Cardiac septum (tissue), 1 donor: Measurements from ENCODE around the gene AREL1. TPM values are rescaled to one million over a fixed set of nuclear protein-coding genes. Genes with fewer than 3 reads are reported as not detected.

Experiments
- DNase-seq: peaks from one replicate; pipeline ENCODE4 v3.0.0-alpha.2; 2020; ENCODE audit warnings: low spot score
- intact Hi-C: fragments of 100-400 bp; cut with DNase I; formaldehyde crosslinking; loops from one replicate; pipeline ENCODE4 v1.14.0; 2022
- total RNA-seq: library from RNA; stranded (reverse); fragmentation: NEBNext Ultra II Directional; extraction: Animal tissue kit (Norgen Biotek cat#: 25700); gene quantifications from one replicate; pipeline ENCODE4 v1.2.1, GENCODE V29; 2021
- donor health status: DM: no; HTN: no; CAD: no.

Gene AREL1
- total RNA-seq, 1 donor from 2014 or later = 21.2 TPM

- intact Hi-C loops = no loop called here
These were observed 10.6 kb downstream of the AREL1 start for GRCh38 chr14:74702293-74702692.

GRCh38 chr14:74698465-74698864, 14.4 kb downstream of the AREL1 start:
- DNase-seq = no peak
- intact Hi-C loops = no loop called here

More at GRCh38 chr14:74702293-74702692, 10.6 kb downstream of the AREL1 start:
- DNase-seq = no peak

- DNase-seq = no peak
These were observed 14.9 kb downstream of the AREL1 start for GRCh38 chr14:74697976-74698375.

DNA sequence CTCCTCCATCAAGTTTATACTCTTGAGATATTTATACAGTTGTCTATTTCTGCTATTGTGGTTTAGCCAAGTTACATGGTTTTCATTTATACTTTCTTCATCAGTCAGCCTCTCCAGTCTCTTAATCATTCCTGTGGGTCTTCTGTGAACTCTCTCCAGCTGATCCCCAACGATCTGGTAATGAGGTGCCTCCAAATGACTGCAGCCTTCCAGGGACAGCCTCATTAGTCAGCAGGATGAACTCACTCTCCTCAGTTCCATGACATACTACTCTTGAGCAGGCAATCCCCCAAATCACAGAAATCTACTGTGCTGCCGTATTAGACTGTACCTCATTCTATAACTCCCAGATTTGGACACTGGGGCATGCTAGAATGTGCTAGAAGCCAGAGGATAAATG, 15.3 kb downstream of the AREL1 start:
- DNase-seq = no peak
- intact Hi-C loops = no loop called here

More at GRCh38 chr14:74697976-74698375, 14.9 kb downstream of the AREL1 start:
- intact Hi-C loops = no loop called here

DNA sequence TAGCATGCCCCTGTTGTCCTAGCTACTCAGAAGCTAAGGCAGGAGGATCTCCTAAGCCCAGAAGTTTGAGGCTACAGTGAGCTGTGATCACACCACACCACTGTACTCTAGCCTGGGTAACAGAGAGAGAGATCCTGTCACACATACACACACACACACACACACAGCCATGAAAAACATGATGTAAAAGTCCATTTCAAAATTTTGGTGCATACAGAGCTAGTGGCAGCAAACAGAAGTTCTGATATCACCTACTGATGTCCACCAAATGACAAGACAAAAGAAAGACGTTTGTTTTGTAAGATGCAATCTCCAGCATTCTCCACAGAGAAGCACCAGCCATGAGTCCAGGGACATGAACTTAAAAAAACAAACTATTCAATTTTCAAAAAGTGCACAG, 15.9 kb downstream of the AREL1 start:
- intact Hi-C loops = no loop called here
- no peak for DNase-seq

DNA sequence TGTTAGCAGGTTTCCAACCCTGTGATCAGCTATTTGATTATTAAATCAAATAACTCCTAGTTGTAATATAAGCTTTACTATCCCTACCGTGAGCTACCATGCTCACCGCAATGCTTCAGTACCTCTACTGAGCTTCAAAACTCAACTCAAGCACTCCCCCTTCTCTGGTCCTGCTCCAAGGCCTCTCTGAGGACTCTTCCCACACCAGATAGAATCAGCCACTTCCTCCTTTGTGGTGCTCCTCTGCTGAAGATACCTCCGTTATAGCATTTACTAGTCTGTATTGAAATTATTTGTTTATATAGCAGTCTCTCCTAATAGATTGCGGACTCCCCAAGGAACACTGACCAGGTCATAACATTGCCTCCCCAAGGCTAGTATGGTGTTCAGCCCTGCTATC, 17.5 kb downstream of the AREL1 start:
- no peak for DNase-seq
- intact Hi-C loops = no loop called here

DNA sequence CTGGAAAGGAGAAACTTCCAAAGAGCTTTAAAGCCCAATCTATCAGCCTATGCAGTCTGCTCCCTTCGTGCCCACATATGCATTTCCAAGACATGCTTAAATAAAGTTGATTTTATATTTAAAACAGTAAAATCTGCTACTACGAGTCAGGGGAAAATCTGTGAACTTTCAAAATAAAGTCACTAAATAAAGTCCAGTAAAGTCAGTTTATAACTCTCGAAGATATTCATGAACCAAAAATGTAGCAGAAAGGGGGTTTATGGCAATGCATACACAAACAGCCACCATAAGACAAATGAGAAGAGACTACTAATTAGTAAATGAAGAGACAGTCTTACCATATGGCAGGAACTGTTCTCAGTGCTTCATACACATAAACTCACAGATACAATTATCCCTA, 19.7 kb downstream of the AREL1 start:
- intact Hi-C loops = no loop called here
- DNase-seq = no peak

GRCh38 chr14:74691456-74691855, 21.4 kb downstream of the AREL1 start:
- DNase-seq = no peak
- intact Hi-C loops = no loop called here

- intact Hi-C loops = no loop called here
- DNase-seq = no peak
These were observed 26.8 kb downstream of the AREL1 start for GRCh38 chr14:74685921-74686678.

GRCh38 chr14:74685056-74685455, 27.8 kb downstream of the AREL1 start:
- intact Hi-C loops = no loop called here
- DNase-seq = no peak

- DNase-seq = peak; percentile 78
- intact Hi-C loops = no loop called here
These were observed 28.4 kb downstream of the AREL1 start for GRCh38 chr14:74684434-74684833.

DNA sequence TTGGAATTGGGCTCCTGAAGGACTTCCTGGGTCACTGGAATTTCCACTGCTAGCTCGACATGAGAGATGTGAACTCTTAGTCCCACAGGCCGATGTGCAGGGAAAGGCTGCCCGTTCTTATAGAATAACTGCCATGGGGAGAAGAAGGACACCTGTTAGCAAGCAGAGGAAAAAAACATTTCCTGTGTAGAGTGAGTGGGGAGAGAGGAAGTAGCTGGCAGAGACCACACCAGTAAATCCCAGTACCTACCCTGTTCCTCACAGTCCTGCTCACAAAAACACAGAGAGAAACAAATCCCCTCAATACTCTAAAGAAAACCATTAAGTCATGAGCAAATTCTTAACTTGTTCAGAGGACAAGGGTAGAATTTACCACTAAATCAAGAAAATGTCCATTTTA, 29.5 kb downstream of the AREL1 start:
- no peak for DNase-seq
- intact Hi-C loops = no loop called here

GRCh38 chr14:74682169-74682952, 30.5 kb downstream of the AREL1 start:
- no peak for DNase-seq
- intact Hi-C loops = no loop called here

GRCh38 chr14:74675219-74675618, 37.7 kb downstream of the AREL1 start:
- no peak for DNase-seq
- intact Hi-C loops = no loop called here

DNA sequence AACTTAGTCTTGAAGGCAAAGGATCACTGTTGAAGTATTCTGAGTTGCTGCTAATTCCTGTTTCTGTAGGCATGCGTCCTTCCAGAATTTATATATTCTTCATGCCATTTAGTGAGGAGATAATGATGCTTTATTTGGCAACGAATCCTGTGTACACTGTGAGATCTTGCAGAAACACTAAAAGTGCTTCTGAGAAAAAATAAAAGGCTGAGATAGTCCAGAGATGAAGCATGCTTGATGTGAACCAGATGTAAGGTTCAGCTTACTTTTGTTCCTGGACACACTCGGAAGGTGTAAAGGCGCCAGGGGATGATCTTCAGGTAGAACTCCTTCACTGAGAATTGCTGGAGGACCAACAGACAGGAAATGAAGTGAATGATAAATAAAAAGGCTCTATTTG, 39.1 kb downstream of the AREL1 start:
- intact Hi-C loops = no loop called here

DNA sequence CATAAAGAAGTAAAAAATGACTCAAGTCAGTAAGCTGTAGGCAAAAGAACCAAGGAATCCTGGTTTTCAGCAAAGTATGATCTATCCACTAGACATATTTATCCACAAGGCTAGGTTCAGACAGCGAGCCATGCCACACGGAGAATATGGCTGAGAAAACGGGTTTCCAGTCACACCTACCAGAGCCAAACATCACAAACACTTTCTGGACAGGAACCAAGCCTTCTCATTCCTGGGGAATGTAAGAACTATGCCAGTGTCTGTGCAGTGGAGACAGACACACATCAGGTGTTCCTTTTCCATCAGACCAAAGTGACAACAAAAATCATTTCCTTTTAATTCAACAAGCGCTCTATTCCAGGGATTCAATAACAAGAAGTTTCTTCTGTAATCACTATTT, 41.1 kb downstream of the AREL1 start:
- intact Hi-C loops = no loop called here
- no peak for DNase-seq

More for the DNA sequence above, 39.1 kb downstream of the AREL1 start:
- no peak for DNase-seq

DNA sequence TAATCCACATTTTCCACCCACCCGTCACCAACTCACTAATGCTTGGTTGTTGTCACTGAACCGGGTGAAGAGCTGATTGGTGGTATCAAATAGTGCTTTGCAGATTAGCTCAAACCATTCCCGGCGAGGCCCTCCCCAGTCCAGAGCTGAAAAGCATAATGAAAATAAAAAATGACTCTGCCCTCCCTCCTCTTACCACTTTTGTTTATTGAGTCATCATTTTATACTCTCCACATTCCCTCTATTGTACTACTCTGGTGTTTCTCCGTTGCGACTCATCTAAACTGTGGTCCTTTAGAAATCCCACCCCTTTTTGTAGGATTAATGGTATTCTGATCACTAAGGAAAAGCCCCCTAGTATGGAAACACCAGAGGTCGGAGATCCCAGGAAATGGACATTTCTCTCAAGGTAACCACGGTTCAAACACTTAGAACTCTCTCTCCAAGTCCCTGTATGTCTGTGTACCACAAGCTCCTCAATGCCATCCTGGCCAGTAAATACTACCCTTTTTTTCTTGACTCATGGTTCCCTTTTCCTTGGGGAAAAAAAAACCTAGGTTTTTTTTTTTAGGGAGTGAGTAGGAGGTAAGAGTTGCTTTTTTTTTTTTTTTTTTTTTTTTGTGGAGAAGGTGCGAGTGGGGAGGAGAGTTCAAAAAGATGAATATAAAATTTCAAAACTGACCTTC, 42.0 kb downstream of the AREL1 start:
- intact Hi-C loops = no loop called here
- DNase-seq = no peak

DNA sequence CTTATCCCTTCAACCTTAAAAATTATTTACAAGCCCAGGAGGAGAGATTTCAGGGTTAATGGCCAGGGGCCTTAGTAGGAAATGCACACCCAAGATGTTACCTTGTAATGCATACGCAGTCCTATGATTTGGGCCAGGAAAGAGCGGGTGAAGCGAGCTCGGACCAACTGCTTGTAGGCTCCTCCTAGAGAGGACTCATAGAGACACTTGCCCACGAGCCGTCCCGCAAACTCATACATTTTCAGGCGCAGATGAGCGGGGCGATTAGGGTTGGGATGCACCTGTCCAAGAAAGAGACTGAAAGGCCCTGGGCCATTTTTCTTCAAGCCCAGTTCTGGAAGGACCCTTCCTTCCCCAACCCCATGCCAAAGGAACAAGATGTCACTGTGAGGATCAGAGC, 43.0 kb downstream of the AREL1 start:
- no peak for DNase-seq
- intact Hi-C loops = no loop called here

DNA sequence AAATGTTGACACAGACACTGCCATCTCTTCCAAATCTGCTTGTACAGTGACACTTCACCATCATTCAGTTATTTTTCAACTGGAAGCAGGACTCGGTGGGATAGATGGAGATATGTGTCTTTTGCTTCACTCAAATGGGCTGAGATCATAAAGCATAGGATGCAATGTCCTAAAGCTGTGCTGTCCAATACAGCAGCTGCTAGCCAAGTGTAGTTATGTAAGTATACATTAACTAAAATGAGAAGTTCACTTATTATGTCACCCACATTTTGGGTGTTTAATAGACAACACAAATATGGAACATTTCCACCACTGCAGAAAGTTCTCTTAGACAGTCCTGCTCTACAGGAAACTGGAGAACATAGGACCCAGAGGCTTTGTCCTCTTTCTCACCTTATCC, 43.6 kb downstream of the AREL1 start:
- intact Hi-C loops = no loop called here

DNA sequence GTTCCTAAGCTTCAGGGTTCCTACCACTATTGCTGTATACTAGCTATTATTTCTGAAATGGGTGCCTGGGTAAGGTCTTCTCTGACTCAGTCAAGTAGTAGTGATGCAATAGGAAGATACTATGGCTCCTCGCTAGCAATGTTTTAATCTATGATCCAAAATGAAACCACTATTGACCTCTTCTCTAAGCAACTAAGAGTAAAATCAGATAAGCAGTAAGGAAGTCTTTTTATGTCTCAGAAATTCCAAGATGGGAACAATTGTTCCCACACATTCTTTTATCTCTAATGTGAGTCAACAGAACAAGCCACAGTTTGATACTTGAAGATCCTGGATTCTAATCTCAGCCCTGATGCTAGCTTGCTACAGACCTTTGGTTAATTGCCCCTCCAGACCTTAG, 45.1 kb downstream of the AREL1 start:
- no peak for DNase-seq

More for the DNA sequence above, 43.6 kb downstream of the AREL1 start:
- DNase-seq = no peak

More for the DNA sequence above, 45.1 kb downstream of the AREL1 start:
- intact Hi-C loops = no loop called here
